Inferior parietal cortex (tissue), 1 donor: ENCODE results near the gene ACKR3.
A peak's percentile ranks its signal among the peaks of the same experiment; 100 is the strongest.

ENCODE experiments used
- DNase-seq: peaks from one replicate; pipeline ENCODE4 v3.0.0-alpha.2; 2016; ENCODE audit errors: extremely low spot score

Gene ACKR3

DNA sequence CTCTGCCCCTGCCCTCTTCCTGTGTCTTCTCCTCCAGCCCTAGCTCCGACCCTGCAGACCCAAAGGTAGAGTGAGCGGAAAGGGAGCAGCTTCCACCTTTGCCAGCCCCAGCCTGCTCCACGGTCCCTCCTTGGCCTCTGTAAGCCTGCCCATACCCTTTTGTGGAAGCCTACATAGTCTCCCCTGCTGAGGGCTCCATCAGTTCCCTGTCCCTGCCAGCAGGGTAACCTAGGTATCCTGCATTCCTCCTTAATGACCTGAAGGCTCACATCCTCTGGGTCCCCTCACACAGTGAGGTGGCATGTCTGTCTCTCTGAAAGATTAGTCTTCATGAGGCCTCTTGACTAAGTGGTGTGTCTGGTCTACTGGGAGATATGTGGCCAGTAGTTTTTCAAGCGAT, 20.5 kb upstream of the ACKR3 start:
- DNase-seq: no peak

DNA sequence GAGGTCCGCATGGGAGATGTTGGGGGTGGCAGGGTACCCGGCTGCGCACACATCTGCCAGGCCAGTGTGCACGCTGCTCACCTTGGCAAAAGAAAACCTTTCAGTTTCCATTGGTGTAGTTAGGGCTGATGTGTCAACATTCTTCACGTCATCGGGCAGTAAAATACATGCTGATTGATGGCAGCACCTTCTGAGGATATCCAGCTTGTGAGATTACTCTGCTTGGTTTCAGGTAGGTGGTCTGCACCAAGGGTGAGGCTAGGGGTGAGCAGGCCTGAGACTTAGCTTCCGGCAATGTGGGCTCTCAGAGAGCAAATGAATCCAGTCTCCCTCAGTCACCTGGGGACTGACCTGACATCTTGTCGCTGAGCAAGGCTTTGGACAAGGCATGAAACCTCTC, 19.3 kb upstream of the ACKR3 start:
- no peak for DNase-seq

DNA sequence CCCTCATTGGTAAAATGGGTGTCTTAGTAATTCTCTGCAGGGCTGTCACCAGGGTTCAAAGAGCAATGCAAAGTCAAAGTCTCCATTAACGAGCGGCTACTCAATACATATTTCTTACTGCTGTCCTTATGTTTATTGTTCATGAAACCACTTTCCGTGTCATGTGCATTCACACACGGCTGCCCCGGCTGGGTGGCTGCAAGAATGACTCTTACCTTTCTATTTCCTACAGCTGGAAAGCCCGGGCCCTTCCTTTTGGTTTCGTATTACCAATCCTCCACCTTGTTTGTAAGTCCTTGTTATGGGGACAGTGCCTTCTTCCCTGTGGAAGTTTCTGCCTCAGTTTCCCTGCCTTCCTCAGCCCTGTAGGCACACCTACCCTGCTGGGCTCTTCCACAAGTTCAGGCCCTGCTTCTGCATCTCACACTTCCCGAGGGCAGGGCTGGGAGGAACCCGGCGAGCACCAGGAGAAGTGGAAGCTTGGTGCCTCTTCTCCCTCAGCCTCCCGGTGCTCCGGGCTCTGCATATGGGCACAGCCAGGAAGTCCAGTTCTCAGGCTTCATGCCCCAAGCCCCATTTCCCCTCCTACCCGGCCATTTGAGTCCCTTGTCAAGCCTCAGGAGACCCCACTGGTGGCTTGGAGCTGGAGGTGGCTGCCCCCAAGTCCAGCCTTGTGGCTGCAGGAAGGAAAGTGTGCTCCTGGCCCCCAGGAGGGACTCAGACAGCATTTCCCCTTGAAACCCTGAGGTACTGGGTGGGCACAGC, 18.7 kb upstream of the ACKR3 start:
- no peak for DNase-seq

DNA sequence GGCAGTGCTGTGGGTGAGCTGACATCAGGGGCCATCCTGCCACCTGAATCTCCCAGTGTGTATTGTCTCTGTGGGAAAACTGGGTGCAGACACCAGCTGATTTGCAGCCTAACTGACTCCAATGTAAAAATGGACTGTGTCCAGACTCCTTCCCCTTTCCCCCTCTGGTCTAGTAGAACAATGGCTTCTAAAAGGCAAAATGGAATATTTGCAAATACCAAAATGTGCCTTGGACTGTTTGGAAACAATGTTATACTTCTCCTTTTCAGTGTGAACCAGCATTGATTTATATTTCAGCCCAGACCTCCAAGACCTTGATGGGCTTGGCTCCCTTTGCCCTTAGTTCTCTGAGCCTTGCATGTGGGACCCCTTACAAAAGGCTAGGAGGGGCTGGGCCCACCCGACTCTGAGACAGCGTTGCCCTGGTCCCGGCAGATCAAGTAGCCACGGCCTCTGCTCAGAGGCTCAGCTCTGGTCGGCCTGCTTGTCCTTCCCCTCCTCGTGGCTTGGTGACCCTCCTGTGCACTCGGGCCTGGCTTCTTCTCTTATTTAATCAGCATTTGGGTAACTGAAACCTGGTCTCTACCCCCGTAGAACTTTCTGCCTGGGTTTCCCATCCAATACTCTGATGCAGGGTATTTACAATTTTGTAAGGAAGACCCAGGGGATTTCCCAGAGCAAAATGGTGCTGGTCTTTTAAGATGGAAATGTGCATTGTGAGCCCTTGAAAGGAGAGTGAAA, 18.0 kb upstream of the ACKR3 start:
- no peak for DNase-seq

DNA sequence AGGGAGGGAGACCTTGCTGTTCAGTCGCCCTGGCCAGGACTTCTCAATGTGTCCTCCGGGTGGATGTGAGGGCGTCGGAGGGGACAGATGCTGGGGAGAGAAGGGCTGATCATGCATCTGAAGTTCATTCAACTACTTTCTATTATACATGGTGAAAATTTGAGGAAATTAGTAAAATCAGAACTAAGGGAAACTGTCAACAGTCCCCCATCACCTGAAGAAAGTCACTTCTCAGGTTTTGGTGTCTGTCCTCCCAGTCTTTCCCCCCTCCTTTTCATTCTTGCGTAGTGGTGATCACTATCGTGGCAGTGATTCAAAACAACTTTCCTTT, 17.4 kb upstream of the ACKR3 start:
- DNase-seq: no peak

DNA sequence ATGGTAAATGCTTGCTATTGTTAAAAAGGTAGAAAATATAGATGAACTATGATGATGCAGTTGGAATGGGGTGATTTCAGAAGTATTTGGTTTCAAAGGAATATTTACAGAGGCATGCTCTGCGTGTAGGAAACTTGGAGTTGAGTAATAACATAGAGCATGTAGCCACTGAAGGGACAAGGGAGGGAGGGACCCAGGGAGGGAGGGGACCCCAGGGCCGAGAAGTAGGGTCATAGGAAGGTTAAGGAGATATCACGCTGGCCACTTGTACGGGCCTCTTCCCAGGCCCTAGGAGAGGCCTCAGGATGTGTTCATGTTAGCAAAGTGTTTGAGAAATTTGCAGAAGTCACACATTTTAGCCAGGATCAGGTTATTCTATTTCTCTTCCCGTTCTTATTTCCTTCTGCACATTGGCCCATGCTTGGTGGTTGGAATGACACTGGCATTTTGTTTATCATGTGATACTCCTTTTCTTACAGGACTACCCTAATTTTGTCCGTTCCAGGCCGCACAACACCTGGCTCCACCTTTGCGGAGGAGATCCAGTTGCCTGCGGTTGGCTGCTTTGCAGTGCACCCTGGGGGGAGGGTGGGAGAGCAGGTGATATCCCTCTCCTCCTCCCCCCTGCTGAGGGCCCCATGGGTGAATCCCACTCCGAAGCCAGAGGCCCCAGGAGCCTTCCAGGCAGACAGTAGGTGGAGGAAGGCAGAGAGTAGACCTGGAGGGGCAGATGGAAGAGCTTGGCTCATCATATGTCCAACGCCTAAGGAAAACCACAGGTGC, 16.9 kb upstream of the ACKR3 start:
- no peak for DNase-seq

DNA sequence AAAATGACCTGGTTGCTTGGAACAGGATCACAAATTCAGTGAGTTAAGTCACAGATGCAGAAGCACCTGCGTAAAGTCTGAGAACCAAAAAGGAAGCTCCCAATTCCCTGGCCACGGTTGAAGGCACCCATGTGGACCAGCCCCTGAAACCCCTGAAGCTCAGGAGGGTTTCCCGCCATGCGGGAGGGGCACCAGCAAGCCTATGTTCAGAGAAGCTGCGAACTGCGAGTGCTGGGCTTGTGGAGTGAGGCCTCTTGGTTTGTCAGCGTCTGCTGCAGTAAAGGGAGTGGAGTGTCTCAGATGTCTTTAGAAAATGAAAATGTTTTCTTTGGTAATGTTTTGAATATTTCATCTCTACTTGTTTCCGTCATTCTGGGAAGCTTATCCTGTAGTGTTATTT, 16.1 kb upstream of the ACKR3 start:
- DNase-seq: no peak

DNA sequence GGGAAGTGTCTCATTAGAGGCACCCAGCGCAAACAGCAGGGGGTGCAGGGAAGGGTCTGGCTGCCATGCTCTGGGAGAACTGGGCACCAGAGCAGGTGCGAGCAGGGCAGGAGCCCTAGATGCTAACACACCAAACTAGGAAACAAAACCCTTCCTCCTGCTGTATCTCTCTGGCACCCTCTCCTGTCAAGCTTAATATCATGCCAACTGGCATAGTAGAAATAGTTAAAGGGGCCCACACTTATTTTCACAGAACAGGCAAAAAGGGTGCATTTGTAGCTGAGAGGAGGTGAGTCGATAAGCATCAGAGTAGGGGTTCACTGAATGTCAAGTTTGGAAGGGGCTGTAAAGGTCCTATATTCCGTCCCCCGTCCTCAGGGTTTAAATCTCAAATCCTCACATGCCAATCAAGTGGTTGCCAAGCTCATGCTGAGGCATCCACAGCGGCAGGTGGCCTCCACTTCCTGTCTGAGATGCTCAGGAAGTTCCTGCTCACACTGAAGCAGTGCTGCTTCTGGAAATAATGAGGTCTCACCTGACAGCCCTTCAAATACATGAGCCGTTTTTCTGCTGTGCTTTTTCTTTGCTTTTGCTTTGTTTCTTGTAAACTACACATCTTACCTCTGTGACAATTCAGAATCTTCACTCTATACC, 14.9 kb upstream of the ACKR3 start:
- DNase-seq: no peak

DNA sequence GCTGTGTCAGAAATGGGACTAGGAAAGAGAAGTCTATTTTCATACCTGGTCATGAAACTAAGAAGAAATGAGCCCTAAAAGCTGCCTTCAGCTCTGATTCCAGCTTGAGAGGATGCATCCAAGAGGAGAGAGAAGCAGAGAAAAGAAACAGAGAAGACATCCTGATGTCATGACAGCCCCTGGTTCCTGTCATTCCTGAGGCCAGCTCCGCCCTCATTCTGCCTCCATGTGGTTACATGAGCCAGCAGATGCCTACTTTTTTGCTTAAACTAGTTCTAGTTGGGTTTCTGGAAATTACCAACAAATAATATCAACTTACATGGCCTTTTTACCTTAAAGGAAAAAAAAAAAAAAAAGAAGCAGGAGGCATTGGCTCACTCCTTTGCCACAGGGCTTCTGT, 14.1 kb upstream of the ACKR3 start:
- no peak for DNase-seq

DNA sequence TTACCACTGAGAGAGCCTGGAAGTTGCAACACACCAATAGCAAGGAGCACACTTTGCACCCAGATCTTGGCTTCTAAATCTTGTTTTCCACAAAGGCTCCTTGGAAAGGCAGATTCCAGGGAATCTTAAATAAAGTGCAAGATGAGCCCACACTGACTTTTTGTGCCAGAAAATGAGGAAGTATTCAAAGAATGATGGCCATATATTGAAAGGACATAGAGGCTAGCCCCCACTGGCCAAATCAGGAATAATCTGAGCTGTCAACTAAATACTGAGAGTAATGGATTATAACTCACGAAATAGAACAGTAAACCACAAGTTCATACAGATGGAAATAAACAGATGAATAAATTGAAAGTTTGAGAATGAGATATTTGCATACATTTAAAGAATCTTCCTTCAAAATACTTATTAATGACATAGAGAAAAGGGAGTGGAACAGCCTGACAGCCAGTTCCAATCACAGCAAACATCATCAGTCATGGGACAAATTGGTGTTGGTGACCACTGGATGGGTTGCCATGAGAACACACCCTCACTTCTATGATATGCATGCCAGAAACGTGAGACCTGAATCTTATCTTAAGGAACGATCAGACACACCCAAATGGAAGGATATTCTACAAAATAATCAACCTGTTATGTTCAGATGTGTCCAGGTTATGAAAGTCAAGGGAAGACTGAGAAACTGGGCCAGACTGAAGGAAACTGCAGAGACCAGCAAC, 12.2 kb upstream of the ACKR3 start:
- DNase-seq: no peak

DNA sequence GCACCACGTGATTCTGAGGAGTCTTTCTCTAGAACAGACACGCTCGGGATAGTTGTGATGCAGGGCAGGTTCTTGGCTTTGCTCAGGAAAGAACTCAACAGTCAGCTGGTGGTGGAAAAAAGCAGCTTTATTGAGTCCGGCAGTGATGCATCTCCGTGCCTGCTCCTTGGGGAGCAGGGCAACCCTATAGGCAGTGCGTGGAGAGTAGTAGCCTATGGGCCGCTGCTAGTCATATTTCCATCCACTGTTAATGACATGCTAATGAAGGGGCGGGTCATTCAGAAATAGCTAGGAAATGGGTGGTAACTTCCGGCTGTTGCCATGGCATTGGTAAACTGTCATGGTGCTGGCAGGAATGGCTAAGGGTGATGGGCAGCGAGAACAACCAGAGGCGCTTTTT, 11.6 kb upstream of the ACKR3 start:
- DNase-seq: no peak

DNA sequence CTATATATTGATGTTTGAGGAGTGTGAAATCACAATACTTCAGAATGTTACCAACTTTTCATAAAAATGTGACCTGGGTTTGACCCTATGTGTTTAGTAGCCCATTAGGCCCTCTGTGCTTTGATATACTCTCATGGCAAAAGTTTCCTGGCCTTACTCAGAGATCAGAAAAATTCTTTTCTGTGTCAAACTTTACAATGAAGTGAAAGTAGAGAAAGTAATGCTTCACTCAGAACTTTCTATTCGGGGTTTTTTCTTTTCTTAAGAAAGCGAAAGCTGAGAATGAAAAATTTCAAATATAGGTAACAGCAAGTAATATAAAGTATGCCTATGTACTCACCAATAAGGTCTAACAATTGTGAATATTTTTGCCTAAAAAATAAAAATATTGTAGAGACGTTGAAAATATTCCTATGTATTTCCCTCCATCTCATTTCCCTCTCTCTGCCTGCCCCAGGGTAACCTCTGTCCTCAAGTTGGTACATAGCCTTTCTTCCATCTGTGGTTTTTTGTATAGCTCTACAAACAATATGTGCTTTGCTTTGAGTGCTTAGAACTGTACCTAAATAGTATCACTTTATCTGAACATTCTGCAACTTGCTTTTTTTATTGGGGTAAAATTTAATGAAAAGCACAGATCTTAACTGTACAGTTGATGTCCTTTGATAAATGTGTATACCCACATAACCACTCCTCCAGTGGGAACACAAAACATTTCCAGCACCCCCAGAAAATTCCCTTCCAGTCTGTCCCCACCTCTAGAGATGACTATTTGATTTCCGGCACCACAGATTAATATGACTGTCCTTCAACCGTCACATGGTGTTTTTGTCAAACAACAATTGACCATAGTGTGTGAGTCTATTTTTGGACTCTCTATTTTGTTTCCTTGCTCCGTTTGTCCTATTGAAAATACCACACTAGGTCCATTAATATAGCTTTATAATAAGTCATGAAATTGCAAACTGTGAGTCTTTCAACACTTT, 10.3 kb upstream of the ACKR3 start:
- no peak for DNase-seq

DNA sequence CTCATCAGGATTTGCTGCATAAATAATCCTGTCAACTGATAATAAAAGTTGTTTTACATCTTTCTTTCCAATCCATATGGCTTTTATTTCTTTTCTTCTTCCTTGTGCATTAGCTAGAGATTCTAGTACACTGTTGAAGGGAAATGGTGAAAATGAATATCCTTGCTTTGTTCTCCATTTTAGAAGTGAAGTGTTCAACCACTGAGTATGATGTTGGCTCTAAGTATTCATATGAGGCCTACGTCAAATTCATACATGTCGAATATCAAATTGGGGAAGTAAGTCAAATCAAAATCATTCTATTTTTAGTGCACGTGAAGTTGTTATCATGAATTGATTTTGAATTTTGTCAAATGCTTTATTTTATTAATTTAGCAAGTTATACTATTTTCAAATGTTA, 7.8 kb upstream of the ACKR3 start:
- no peak for DNase-seq

DNA sequence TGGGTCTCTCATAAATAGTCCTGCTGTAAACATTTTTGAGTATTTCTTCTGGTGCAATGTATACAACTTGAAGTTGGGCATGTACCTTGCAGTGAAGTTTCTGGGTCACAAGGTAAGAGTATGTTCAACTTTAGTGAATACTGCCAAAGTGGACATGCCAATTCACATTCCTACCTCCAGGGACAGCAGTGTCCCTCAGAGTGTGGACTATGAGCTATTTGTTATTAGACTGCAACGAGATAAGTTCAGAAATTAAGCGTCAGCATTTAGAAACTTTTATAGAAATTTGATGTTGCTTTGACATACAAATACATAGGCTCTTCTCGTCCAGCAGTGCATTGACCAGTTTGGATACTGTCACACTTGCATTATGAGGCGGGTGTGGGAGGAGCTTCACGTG, 7.2 kb upstream of the ACKR3 start:
- DNase-seq: no peak

DNA sequence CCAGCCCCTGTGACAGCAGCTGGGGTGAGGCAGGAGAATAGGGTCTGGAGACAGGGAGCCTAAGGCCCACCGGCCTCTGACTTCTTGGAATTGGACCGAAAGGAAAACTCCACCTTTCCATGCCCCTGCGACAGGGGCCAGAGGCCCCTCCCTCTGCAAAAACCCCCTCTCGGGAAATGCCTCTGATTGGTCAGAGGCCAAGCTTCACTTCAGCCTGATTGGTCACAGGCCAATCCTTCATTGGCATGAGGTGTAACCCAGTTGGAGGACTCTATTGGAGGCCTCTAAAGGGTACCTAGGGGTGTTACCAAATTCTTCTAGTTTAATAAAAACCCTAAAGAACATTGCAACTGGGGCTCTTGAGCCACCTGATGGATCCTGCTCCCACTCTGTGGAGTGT, 5.7 kb upstream of the ACKR3 start:
- no peak for DNase-seq

DNA sequence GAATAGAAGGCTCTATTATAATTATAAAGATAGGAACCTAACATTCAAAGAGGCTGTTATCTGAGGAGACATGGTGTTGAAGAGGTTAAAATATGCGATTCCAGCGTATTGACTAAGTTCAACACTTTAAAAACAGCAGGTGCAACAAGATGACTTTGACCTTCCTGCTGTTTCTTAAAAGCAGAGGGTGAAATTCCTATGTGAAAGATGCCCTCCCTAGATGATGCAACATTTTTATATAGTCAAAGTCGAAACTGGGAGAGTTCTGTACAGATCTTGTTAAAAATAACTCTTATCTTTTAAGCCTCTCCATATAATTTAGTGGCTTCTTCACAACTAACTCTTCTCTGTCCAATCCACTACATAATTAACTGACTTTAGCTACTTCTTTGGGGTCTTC, 4.4 kb upstream of the ACKR3 start:
- DNase-seq: no peak

DNA sequence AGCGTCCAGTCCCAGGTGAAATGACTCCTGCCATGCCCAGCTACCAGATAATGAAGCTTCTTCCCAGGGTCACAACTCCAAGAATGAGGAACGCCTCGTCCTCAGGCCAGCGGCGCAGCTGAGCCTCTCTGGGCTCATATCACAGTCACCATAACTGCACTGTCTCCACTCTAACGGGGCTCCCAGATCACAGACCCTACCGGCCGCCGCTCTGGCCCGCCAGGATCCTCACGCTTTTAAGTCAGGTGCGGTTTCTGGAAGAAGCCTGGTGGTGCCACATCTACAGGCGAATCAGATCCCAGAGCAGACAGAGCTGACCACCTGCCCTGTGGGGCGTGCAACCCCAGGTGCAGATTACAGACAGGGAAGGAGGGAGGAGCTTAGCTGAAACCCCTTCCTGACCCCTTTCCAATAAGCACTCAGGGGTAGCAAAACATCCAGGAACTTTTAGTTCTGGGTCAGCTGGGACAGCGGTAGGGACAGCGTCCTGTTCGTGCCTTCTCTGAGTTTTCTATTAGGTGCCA, 3.7 kb upstream of the ACKR3 start:
- DNase-seq: no peak

DNA sequence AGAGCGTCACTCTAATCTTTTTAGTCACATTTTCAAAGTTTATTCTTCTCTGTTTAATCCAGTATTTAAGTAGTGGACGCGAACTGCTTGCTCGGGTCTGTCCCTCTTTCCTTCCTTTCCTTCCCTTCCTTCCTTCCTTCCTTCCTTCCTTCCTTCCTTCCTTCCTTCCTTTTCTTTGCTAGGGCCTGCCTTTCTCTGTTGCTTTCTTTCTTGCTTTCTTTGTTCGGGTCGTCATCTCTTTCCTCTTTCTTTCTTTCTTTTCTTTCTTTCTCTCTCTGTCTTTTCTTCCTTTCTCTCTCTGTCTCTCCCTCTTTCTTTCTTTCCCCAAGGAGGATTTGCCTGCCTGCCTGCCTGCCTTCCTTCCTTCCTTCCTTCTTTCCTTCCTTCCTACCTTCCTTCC, 3.0 kb upstream of the ACKR3 start:
- no peak for DNase-seq

DNA sequence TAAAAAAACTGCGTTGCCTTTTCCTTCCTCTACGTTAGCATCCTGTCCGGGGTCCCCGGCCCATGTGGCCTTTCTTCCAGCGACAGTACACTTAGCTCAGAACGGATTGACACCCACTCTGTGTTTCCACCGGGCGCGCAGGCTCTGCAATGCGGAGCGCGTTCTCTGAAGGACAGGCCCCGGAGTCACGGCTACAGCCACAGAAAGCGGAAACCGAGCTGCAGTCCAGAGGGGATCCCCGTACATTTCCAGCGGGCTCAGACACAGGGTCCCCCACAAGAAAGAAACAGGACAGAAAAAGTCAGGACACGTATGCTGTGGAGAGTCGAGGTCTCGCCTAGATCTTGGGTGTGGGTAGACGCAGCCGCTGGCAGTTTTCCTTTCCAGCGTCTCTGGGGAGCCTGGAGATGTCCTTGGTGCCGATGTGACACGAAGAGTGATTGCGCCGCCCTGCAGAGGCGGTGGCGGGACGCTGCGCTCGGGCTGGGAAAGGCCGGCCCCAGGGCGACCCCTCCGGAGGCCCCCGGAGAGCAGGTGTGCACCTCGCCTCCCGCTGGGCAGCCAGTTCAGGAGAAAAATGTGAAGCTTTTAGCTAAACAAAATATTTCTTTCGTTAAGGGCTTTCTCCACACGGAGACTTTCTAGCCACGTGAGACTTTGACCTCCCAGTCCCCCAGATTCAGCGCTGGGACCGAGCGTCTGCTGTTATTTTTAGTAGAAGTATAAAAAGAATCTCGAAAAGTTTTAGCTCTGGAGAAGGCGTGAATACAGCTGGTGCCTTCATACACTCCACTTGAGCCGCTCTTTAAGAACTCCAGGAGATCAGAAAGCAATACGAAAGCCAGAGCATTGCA, 1.3 kb upstream of the ACKR3 start:
- DNase-seq: peak; percentile 32
